ENCODE results near the gene MTMR1. TPM values are rescaled to one million over a fixed set of nuclear protein-coding genes. Genes with fewer than 3 reads are reported as not detected.
A peak's percentile ranks its signal among the peaks of the same experiment; 100 is the strongest.

Gene MTMR1
- total RNA-seq, 3 donors from 2014 or later (not counting 1 experiment from before 2014, with no cell fraction given), result 43.0 to 45.1 (median 43.1) TPM

- WGBS (ENCODE audit: insufficient coverage), result 69% methylated on average over 4 of the region's 7 CpGs
- intact Hi-C loops (cut with micrococcal nuclease), result loop anchor here (1.0 kb wide), 1 partner anchor 33 kb away; no protein-coding TSS in a partner anchor
- ATAC-seq, result peak in 1 of 3 donors; percentile 65
- no peak overlapping the region for H3K4me3 ChIP-seq (ENCODE audit: low read length)
- peak in 1 of 2 donors; percentile 79 for DNase-seq
- H3K9me3 Mint-ChIP-seq, result no peaks in the 10 kb centered on the region
- H3K36me3 ChIP-seq (ENCODE audit: control insufficient read depth, insufficient read depth, low read length), result no peaks in the 10 kb centered on the region
- H3K4me1 Mint-ChIP-seq, result peaks cover 0 to 4% of the 10 kb centered on the region in 2 donors
- no peak overlapping the region for H3K27ac Mint-ChIP-seq
- H3K27me3 ChIP-seq (ENCODE audit: control insufficient read depth, insufficient read depth, low read length), result no peaks in the 10 kb centered on the region
- no peak overlapping the region for H3K27ac ChIP-seq (ENCODE audit: low read length)
- H3K36me3 Mint-ChIP-seq, result no peaks in the 10 kb centered on the region
- H3K4me3 Mint-ChIP-seq, result no peak overlapping the region
- H3K27me3 Mint-ChIP-seq (ENCODE audit: low read depth in 2 of 2), result peaks cover 0 to 8% of the 10 kb centered on the region in 2 donors
- TF ChIP-seq, protein P1, sequence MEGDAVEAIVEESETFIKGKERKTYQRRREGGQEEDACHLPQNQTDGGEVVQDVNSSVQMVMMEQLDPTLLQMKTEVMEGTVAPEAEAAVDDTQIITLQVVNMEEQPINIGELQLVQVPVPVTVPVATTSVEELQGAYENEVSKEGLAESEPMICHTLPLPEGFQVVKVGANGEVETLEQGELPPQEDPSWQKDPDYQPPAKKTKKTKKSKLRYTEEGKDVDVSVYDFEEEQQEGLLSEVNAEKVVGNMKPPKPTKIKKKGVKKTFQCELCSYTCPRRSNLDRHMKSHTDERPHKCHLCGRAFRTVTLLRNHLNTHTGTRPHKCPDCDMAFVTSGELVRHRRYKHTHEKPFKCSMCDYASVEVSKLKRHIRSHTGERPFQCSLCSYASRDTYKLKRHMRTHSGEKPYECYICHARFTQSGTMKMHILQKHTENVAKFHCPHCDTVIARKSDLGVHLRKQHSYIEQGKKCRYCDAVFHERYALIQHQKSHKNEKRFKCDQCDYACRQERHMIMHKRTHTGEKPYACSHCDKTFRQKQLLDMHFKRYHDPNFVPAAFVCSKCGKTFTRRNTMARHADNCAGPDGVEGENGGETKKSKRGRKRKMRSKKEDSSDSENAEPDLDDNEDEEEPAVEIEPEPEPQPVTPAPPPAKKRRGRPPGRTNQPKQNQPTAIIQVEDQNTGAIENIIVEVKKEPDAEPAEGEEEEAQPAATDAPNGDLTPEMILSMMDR (IDR thresholded peaks at IDR 0.05), result peak; percentile 52
- peaks cover 1% of the 10 kb centered on the region for H3K4me1 ChIP-seq (ENCODE audit: control insufficient read depth, insufficient read depth, low read length)
- no peaks in the 10 kb centered on the region for H3K9me3 ChIP-seq (ENCODE audit: control insufficient read depth, insufficient read depth, low read length)
These were observed 9.6 kb upstream of the MTMR1 start for GRCh38 chrX:150683536-150684146.

- TF ChIP-seq, protein P1 (IDR thresholded peaks at IDR 0.05), result no peak
- no peak for DNase-seq
- Mint-ChIP-seq H3K36me3 (no peaks in the 10 kb centered on the region), H3K27me3 (ENCODE audit: low read depth in 2 of 2) (no peaks in the 10 kb centered on the region), H3K27ac (no peak overlapping the region), H3K4me3 (no peak overlapping the region), H3K4me1 (peaks cover 12 to 15% of the 10 kb centered on the region in 2 donors), H3K9me3 (no peaks in the 10 kb centered on the region)
- Histone ChIP-seq H3K4me3 (ENCODE audit: low read length) (no peak overlapping the region), H3K9me3 (ENCODE audit: control insufficient read depth, insufficient read depth, low read length) (no peaks in the 10 kb centered on the region), H3K27ac (ENCODE audit: low read length) (no peak overlapping the region), H3K4me1 (ENCODE audit: control insufficient read depth, insufficient read depth, low read length) (peaks cover 25% of the 10 kb centered on the region), H3K36me3 (ENCODE audit: control insufficient read depth, insufficient read depth, low read length) (no peaks in the 10 kb centered on the region), H3K27me3 (ENCODE audit: control insufficient read depth, insufficient read depth, low read length) (no peaks in the 10 kb centered on the region)
- intact Hi-C loops (cut with micrococcal nuclease), result no loop called here
- 59% methylated on average over 2 of the region's 5 CpGs for WGBS (ENCODE audit: insufficient coverage)
- no peak for ATAC-seq
These were observed 4.2 kb upstream of the MTMR1 start for GRCh38 chrX:150688911-150689451.

GRCh38 chrX:150690126-150690525 lies 3.1 kb upstream of the MTMR1 start:
- H3K36me3 ChIP-seq (ENCODE audit: control insufficient read depth, insufficient read depth, low read length), result no peaks in the 10 kb centered on the region
- no peak overlapping the region for H3K27ac ChIP-seq (ENCODE audit: low read length)
- intact Hi-C loops (cut with micrococcal nuclease), result loop anchor here (10.0 kb wide), 1 partner anchor 1185 kb away; the partner anchor contains the start of gene IDS
- H3K4me1 Mint-ChIP-seq, result peaks cover 19 to 21% of the 10 kb centered on the region in 2 donors
- DNase-seq, result no peak
- ATAC-seq, result no peak
- TF ChIP-seq, protein P1 (IDR thresholded peaks at IDR 0.05), result no peak
- H3K4me3 ChIP-seq (ENCODE audit: low read length), result no peak overlapping the region
- H3K9me3 ChIP-seq (ENCODE audit: control insufficient read depth, insufficient read depth, low read length), result no peaks in the 10 kb centered on the region
- H3K9me3 Mint-ChIP-seq, result no peaks in the 10 kb centered on the region
- no peak overlapping the region for H3K4me3 Mint-ChIP-seq
- no peak overlapping the region for H3K27ac Mint-ChIP-seq
- no peaks in the 10 kb centered on the region for H3K27me3 Mint-ChIP-seq (ENCODE audit: low read depth in 2 of 2)
- H3K36me3 Mint-ChIP-seq, result no peaks in the 10 kb centered on the region
- no peaks in the 10 kb centered on the region for H3K27me3 ChIP-seq (ENCODE audit: control insufficient read depth, insufficient read depth, low read length)
- peaks cover 36% of the 10 kb centered on the region for H3K4me1 ChIP-seq (ENCODE audit: control insufficient read depth, insufficient read depth, low read length)

Measured in natural killer cell (primary cell).